GM06990 (cell line): Measurements from ENCODE around the gene ITPR1.

Source experiments
- DNase-seq: peaks from one replicate; pipeline ENCODE4 v3.0.0-alpha.2; 2011; ENCODE audit not compliant: insufficient read length; ENCODE audit errors: extremely low read depth
- H3K27me3 ChIP-seq: replicated peaks from 2 replicates; pipeline ENCODE4 v1.6.0; 2011; ENCODE audit warnings: low read length; ENCODE audit not compliant: control insufficient read depth, insufficient read depth
- H3K36me3 ChIP-seq: 2 replicates; pipeline ENCODE4 v1.5.1; 2011; ENCODE audit warnings: low read length; ENCODE audit not compliant: control insufficient read depth, insufficient read depth
- H3K4me3 ChIP-seq: replicated peaks from 2 replicates; pipeline ENCODE4 v1.5.1; 2011; ENCODE audit warnings: low read depth, mild to moderate bottlenecking, control low read depth, low read length
- CTCF ChIP-seq: IDR thresholded peaks from 2 replicates; pipeline ENCODE4 v1.5.1; 2011; ENCODE audit warnings: low read length, control low read depth, mild to moderate bottlenecking, inconsistent platforms; ENCODE audit not compliant: insufficient read depth, poor library complexity, severe bottlenecking

The ITPR1 gene

GRCh38 chr3:4850211-4850927 is 357.2 kb downstream of the ITPR1 start:
- peak; percentile 81 for DNase-seq
- no peaks in the 10 kb centered on the region for H3K36me3 ChIP-seq
- H3K4me3 ChIP-seq: no peak overlapping the region
- H3K27me3 ChIP-seq: no peaks in the 10 kb centered on the region
- no peak for TF ChIP-seq CTCF

- no peak for DNase-seq
- Histone ChIP-seq H3K36me3 (no peaks in the 10 kb centered on the region), H3K4me3 (no peak overlapping the region), H3K27me3 (no peaks in the 10 kb centered on the region)
- no peak for TF ChIP-seq CTCF
These were observed 357.7 kb downstream of the ITPR1 start for GRCh38 chr3:4850928-4851265.

- Histone ChIP-seq H3K4me3 (no peak overlapping the region), H3K27me3 (no peaks in the 10 kb centered on the region), H3K36me3 (no peaks in the 10 kb centered on the region)
- DNase-seq: no peak
- TF ChIP-seq CTCF: no peak
These were observed 359.9 kb downstream of the ITPR1 start for GRCh38 chr3:4852780-4853748.

GRCh38 chr3:4853749-4854140 is 360.6 kb downstream of the ITPR1 start:
- Histone ChIP-seq H3K27me3 (no peaks in the 10 kb centered on the region), H3K36me3 (no peaks in the 10 kb centered on the region), H3K4me3 (no peak overlapping the region)
- no peak for DNase-seq
- no peak for TF ChIP-seq CTCF

- H3K4me3 ChIP-seq: no peak overlapping the region
- H3K27me3 ChIP-seq: no peaks in the 10 kb centered on the region
- H3K36me3 ChIP-seq: no peaks in the 10 kb centered on the region
- no peak for TF ChIP-seq CTCF
- no peak for DNase-seq
These were observed 362.5 kb downstream of the ITPR1 start for GRCh38 chr3:4855676-4856075.
